Fibroblast of villous mesenchyme (primary cell): ENCODE results near the gene RXFP3. TPM values are rescaled to one million over a fixed set of nuclear protein-coding genes. Genes with fewer than 3 reads are reported as not detected.
A peak's percentile ranks its signal among the peaks of the same experiment; 100 is the strongest.

Experiments
- DNase-seq: peaks from one replicate; pipeline ENCODE4 v3.0.0-alpha.2; 2010; ENCODE audit warnings: low read depth
- H3K4me3 ChIP-seq: 2 replicates; pipeline ENCODE4 v1.5.1; 2011; ENCODE audit warnings: low read depth, mild to moderate bottlenecking, low read length
- CTCF ChIP-seq: IDR thresholded peaks from 2 replicates; pipeline ENCODE4 v1.5.1; 2012; ENCODE audit warnings: low read depth, mild to moderate bottlenecking, low read length; ENCODE audit not compliant: insufficient read depth
- total RNA-seq: library from RNA; depleted of rRNA; stranded (reverse); fragments of >200 nt; gene quantifications from 2 replicates; pipeline ENCODE4 v1.2.3, GENCODE V29; 2012

RXFP3 gene, protein sequence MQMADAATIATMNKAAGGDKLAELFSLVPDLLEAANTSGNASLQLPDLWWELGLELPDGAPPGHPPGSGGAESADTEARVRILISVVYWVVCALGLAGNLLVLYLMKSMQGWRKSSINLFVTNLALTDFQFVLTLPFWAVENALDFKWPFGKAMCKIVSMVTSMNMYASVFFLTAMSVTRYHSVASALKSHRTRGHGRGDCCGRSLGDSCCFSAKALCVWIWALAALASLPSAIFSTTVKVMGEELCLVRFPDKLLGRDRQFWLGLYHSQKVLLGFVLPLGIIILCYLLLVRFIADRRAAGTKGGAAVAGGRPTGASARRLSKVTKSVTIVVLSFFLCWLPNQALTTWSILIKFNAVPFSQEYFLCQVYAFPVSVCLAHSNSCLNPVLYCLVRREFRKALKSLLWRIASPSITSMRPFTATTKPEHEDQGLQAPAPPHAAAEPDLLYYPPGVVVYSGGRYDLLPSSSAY
- under 0.01 TPM in 1 of 2 replicates, not detected in the other for total RNA-seq

GRCh38 chr5:33936381-33937016 is at the start of gene RXFP3:
RXFP3 (plus strand) TSS chr5:33936386; CDS start chr5:33936741, 355 bp downstream.
- no peak for TF ChIP-seq CTCF
- peak within 1 kb of the TSS; percentile 58 for H3K4me3 ChIP-seq
- no peak for DNase-seq

DNA sequence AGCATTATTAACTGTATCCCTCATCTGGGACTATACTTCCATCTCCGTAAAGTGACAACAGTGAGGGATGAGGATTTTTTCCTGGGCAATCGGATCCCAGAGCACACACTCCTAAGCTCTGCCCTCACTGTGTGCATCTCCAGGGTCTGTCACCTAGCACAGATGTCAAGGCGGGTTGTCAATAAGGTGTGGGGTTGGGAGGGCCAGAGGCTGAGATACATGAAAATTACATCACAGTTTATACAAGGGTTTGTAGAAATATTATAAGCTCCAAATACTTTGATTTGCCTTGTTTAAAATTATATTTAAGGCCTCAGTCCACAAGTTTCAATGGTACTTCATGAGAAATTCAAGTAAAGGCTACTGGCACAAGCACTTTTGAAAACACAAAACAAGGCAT is 48.9 kb upstream of the RXFP3 start:
- TF ChIP-seq CTCF, result no peak
- no peak overlapping the region for H3K4me3 ChIP-seq
- DNase-seq, result no peak

DNA sequence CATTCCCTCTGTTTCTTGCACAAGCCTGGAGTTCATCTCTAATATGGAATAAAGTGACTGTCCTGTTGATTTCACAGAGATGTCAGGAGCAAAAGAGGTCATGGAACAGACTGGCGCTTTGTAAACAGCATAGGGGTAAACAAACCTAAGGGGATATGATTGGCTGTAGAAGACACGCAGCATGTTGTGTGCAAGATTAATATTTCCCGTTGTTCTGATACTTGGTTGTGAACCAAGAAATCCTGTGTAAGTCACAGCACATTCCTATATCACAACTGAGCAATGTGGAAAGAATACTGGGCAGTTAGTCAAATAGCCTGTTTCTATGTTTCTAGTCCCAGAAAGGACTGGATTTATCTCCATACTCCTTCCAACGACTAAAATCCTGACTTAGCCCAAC is 47.6 kb upstream of the RXFP3 start:
- H3K4me3 ChIP-seq, result peak overlapping the region; percentile 67
- DNase-seq, result peak; percentile 59
- no peak for TF ChIP-seq CTCF

DNA sequence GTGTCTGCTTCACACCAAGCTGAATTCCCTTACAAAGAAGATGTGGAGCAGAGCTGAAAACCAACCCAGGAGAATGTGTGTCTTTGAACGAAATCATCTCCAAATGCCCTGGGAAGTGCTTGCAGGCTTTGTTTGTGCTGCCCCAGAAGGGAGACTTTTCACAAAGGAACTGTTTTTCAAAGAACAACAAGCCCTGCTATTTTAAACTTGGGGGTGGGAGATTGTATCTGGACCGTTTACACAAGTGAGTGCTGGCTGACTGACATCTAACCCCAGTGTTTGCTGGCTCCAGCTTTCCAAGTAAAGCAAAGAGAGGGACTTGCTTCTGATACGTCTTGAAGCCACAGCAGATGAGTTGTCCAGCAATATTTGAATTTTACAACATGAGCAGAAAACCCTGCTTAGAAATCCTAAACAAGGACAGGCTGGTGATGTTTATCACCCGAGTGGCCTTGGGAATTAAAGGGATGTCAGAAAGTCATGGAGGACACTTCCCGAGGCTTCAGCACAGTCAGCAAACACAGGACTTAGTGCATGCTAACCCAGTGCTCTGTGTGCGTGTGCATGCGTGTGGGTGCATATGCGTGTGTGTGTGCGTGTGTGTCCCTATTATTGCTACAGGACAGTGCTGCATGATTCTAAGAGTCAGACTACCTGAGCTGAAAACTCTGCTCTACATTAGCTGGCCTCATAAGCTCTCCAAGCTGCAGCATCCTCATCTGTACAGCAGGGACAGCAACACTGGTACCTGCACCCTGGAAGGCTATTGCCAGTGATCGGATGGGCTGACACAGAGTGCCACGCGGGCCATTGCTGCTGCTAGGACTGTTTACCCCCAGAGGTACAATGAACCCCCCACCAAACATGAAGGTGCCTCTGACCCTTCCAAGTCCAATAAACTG is 45.8 kb upstream of the RXFP3 start:
- TF ChIP-seq CTCF, result peak; percentile 46
- DNase-seq, result peak; percentile 45
- H3K4me3 ChIP-seq, result peak overlapping the region; percentile 67

GRCh38 chr5:33891446-33891787 is 44.8 kb upstream of the RXFP3 start:
- DNase-seq, result no peak
- H3K4me3 ChIP-seq, result peak overlapping the region; percentile 67
- no peak for TF ChIP-seq CTCF

DNA sequence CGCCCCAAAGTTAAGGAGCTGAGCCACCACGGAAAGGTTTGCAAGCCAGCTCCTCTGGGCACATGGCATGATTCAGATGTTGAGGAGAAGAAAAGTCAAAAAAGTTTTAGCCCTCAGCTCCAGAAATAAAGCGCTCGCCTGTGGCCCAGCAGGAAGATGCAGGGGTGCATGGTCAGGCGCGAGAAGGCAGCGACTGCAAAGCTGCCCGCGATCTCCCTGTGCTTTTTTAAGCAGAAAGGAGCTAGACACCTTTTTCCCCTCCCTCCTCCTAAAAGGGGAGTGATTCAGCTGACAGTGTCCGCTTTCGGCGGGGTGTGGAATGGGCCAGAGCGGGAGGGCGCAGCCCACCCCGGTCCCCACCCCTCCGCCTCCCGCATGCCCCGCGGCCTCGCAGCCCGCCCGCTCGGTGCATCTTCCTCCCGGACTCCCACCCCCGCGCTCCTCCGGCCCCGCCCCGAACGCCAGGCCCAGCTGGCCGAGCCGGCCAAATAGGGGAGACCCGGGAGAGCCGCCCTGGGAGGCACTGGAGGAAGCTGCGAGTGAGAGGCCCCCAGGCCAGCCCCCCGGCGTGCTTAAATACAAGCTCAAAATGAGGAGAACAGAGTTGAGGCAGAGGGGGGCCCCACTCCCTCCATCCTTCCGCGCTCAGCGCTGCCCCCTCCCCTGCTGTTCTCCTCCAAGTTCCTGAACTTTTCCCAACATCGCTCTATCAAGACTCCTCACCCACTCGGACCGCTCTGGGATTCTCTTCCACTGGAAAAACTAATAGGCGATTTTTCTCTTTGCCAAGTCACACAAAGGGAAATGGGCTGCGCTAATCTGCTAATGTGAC is 44.2 kb upstream of the RXFP3 start, which contains the start of gene ADAMTS12:
ADAMTS12 (minus strand) TSS at position 203 of the 832 bp plus-strand sequence; CDS start at position 69, 134 bp downstream.
- no peak for TF ChIP-seq CTCF
- peak within 1 kb of the TSS; percentile 67 for H3K4me3 ChIP-seq
- peak; percentile 78 for DNase-seq
